KMS-11 (cell line): ENCODE measurements around the gene KRTAP10-12.

Source experiments
- H2AFZ ChIP-seq: fragments of 200-600 bp; sonication (generic); 2 replicates; pipeline ENCODE4 v1.6.1; 2016; ENCODE audit warnings: antibody characterized with exemption, mixed run types, low read depth
- H3K27ac ChIP-seq: fragments of 200-600 bp; sonication (generic); 2 replicates; pipeline ENCODE4 v1.6.1; 2016; ENCODE audit warnings: mild to moderate bottlenecking, mixed run types
- H3K27me3 ChIP-seq: fragments of 200-600 bp; sonication (generic); 2 replicates; pipeline ENCODE4 v1.6.1; 2017; ENCODE audit warnings: mild to moderate bottlenecking, low read depth, mixed run types, moderate library complexity; ENCODE audit not compliant: insufficient read depth
- H3K36me3 ChIP-seq: fragments of 200-600 bp; sonication (generic); 2 replicates; pipeline ENCODE4 v1.6.1; 2017; ENCODE audit warnings: mild to moderate bottlenecking, mixed run types; ENCODE audit not compliant: insufficient read depth
- H3K4me1 ChIP-seq: fragments of 200-600 bp; sonication (generic); 2 replicates; pipeline ENCODE4 v1.6.1; 2016; ENCODE audit warnings: mild to moderate bottlenecking, low read depth, mixed run types; ENCODE audit not compliant: poor library complexity, severe bottlenecking
- H3K4me2 ChIP-seq: fragments of 200-600 bp; sonication (generic); 2 replicates; pipeline ENCODE4 v1.7.0; 2016; ENCODE audit warnings: mild to moderate bottlenecking, mixed run types
- H3K4me3 ChIP-seq: fragments of 200-600 bp; sonication (generic); IDR thresholded peaks from 2 replicates; pipeline ENCODE4 v1.6.1; 2017; ENCODE audit warnings: low read depth, low read length, mixed read lengths; ENCODE audit not compliant: insufficient read depth
- H3K79me2 ChIP-seq: fragments of 200-600 bp; sonication (generic); 2 replicates; pipeline ENCODE4 v1.6.1; 2016; ENCODE audit warnings: low read depth, mixed run types; ENCODE audit not compliant: insufficient read depth
- H3K9ac ChIP-seq: fragments of 200-600 bp; sonication (generic); 2 replicates; pipeline ENCODE4 v1.6.1; 2016; ENCODE audit warnings: mild to moderate bottlenecking, mixed run types
- H4K20me1 ChIP-seq: fragments of 200-600 bp; sonication (generic); 2 replicates; pipeline ENCODE4 v1.6.1; 2016; ENCODE audit warnings: mild to moderate bottlenecking, mixed run types; ENCODE audit not compliant: insufficient read depth
- CTCF ChIP-seq: fragments of 200-600 bp; sonication (generic); conservative IDR thresholded peaks from 2 replicates; pipeline ENCODE4 v1.6.1; 2017; ENCODE audit warnings: low read depth, mild to moderate bottlenecking, antibody characterized with exemption, low read length, moderate library complexity, mixed read lengths

KRTAP10-12 gene

GRCh38 chr21:44702111-44702972 is 5.4 kb downstream of the KRTAP10-12 start:
- no peaks in the 10 kb centered on the region for H3K79me2 ChIP-seq
- H3K27ac ChIP-seq, result no peak overlapping the region
- H3K36me3 ChIP-seq, result no peaks in the 10 kb centered on the region
- no peak overlapping the region for H3K4me2 ChIP-seq
- no peak overlapping the region for H3K4me3 ChIP-seq
- H3K4me1 ChIP-seq, result no peaks in the 10 kb centered on the region
- peaks cover 80% of the 10 kb centered on the region for H3K27me3 ChIP-seq
- H4K20me1 ChIP-seq, result no peaks in the 10 kb centered on the region
- H3K9ac ChIP-seq, result no peak overlapping the region
- TF ChIP-seq CTCF, result no peak
- H2AFZ ChIP-seq, result no peak overlapping the region

- Histone ChIP-seq H3K27me3 (peaks cover 80% of the 10 kb centered on the region), H3K4me3 (no peak overlapping the region), H3K36me3 (no peaks in the 10 kb centered on the region), H3K4me2 (no peak overlapping the region), H2AFZ (no peak overlapping the region), H4K20me1 (no peaks in the 10 kb centered on the region), H3K27ac (no peak overlapping the region), H3K9ac (no peak overlapping the region), H3K4me1 (no peaks in the 10 kb centered on the region), H3K79me2 (no peaks in the 10 kb centered on the region)
- no peak for TF ChIP-seq CTCF
Measured at GRCh38 chr21:44702973-44703730, 6.2 kb downstream of the KRTAP10-12 start.

DNA sequence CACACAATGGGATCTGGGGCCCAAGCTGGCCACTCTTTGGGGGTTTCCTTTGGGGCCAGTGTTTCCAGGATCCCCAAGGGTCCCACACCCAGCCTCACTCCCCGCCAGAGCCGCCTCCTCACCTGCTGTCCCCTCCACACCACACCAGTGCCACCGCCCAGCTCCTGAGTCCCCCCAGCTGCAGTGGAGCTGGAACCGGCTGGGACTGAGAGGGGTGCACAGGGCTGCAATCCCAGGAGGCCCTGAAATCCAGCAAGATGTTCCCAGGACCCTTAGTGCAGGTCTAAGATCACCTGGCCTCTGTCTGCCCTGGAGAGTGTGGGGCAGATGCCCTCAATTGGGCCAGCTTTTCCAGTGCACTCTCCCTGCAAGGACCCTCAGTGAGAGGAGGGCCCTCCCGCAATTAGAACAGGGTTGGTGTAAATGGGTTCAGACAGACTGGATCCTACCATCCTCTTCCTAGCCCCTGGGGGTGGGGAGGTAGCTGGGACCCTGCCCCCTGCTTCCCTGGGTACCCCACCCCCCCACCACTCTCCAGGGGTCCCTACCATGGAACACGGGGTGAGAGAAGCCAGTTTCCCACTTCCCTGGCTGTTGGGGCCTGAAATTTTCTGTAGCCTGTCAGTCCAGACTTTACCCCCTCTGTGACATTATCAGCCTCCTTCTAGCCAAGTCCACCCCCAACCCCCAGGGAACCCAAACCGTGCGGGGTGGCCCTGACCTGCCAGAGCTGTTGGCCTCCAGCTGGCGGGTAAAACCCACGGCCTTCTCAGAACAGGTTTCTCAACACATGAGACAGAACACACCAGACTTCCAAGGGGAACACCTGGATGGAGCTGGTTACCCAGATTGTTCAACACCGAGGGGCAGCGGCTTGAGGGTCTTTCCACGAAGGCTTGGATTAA is 7.0 kb downstream of the KRTAP10-12 start:
- Histone ChIP-seq H4K20me1 (no peaks in the 10 kb centered on the region), H3K4me3 (no peak overlapping the region), H3K27ac (no peak overlapping the region), H3K9ac (no peak overlapping the region), H2AFZ (no peak overlapping the region), H3K27me3 (peaks cover 80% of the 10 kb centered on the region), H3K4me1 (no peaks in the 10 kb centered on the region), H3K36me3 (no peaks in the 10 kb centered on the region), H3K79me2 (no peaks in the 10 kb centered on the region), H3K4me2 (no peak overlapping the region)
- no peak for TF ChIP-seq CTCF

DNA sequence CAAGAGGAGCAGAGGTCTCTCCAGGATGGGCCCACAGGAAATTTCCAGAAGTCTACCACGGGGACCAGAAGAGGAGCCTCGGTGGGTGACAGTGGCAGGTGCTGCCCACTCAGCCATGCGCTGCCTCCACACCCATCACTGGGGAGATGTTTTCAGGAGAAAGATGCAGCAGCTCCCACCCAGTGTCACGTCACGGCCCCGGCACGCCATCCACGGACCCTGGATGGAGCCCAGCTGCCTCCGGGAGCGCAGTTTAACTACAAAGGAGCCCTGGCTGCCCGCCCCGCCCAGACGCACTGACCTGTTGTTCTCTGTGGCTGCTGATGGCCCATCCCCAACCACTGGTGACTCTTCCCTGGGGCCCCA is 7.6 kb downstream of the KRTAP10-12 start:
- Histone ChIP-seq H3K4me2 (no peak overlapping the region), H3K27me3 (peaks cover 80% of the 10 kb centered on the region), H3K36me3 (no peaks in the 10 kb centered on the region), H2AFZ (no peak overlapping the region), H3K27ac (no peak overlapping the region), H3K4me3 (no peak overlapping the region), H3K9ac (no peak overlapping the region), H4K20me1 (no peaks in the 10 kb centered on the region), H3K79me2 (no peaks in the 10 kb centered on the region), H3K4me1 (no peaks in the 10 kb centered on the region)
- no peak for TF ChIP-seq CTCF
